DMS53 treated with DMSO at 0.1 percent for 48 hours (cell line): ENCODE data around the gene CLIC4.
"Not testable (repeated sequence)": the region's sequence is repeated elsewhere in the genome, so short reads cannot be mapped to it uniquely, and the experiment has no call there.

Experiments
- DNase-seq: peaks from one replicate; lab custom pipeline; 2025; ENCODE audit not compliant: unreplicated experiment; lab: John Stamatoyannopoulos, UW

CLIC4 gene

DNA sequence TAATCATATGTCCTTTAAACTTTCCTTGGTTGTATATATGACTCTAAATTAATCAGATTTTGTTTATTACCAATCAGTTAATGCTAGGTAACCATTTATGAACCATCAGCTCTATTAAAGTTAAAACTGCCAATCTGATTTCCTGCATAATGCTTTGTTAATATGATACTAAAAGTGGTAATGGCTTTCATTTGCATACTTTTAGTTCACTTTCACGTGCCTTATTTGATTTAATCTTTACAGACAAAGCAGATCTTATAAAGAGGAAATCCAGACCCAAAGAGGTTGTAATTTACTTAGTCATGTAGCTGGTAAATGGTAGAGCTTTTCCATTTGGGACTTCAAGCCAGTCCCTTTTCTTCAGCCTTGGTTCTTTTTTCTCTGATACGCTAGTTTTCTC, 61.3 kb downstream of the CLIC4 start:
- no peak for DNase-seq

DNA sequence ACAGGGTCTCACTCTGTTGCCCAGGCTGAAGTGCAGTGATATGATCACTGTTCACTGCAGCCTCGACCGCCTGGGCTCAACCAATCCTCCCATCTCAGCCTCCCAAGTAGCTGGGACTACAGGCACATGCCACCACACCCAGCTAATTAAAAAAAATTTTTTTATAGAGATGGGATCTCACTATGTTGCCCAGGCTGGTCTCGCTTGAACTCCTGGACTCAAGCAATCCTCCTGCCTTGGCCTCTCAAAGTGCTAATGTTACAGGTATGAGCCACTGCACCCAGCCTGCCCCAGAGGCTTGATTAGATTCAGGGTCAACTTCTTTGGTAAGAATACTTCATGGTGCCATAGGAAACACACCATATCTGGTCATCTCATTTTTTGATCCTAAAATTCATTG, 66.2 kb downstream of the CLIC4 start:
- DNase-seq: not testable (repeated sequence)

DNA sequence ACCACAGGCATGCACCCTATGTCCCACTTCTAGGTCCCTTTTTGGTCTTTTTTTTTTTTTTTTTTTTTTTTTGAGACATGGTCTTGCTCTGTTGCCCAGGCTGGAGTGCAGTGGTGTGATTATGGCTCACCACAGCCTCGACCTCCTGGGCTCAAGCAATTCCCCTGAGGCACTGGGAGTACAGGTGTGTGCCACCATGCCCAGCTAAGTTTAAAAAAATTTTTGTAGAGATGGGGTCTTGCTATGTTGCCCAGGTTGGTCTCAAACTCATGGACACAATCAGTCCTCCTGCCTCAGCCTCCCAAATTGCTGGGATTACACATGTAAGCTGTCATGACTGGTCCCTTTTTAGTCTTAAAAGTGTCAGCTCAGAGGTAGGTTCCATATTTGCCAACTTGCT, 75.0 kb downstream of the CLIC4 start:
- DNase-seq: not testable (repeated sequence)

DNA sequence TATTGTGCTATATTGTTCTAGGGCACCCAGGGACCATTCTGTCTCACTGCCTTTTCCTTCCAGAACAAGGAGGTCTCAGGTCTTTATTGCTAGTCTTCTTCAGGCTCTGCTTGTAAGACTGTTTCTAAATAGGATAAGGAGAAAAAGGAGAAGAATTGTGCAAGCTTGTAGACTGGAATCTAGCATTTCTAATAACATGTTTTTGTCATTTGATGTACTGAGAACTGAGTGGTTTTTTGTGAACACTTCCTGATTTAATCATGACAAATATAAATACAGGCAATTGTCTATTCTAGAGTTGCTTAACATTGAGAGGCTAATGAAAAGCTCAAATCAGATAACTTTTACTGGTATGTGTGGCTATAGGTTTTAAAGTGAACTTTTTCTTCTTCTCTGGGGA, 77.6 kb downstream of the CLIC4 start:
- DNase-seq: no peak

DNA sequence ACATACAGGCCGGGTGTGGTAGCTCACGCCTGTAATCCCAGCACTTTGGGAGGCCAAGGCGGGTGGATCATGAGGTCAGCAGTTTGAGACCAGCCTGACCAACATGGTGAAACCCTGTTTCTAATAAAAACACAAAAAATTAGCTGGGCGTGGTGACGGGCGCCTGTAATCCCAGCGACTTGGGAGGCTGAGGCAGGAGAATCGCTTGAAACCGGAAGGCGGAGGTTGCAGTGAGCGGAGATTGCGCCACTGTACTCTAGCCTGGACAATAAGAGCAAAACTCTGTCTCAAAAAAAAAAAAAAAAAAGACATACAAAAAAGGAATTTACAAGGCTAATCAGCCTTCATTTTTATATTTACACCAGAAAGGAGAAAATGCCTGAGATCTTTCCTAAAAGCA, 78.2 kb downstream of the CLIC4 start:
- not testable (repeated sequence) for DNase-seq

DNA sequence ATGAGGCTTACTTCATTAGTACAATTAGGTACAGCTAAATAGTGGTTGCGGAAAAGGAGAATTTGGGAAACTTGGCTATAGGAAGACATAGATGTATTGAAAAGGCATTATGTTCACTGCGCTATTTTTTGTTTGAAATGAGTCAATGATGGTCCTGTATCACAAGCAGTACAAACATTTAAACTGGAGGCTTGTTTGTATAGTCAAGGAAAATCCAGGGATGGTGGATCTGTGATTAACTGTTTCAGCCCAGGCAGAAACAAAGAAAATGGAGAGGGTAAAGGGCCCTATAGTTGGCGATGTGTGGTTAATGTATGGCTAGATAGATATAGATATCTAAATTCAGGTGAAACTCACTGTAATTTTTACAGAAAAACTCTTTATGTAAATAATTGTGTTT, 79.9 kb downstream of the CLIC4 start:
- no peak for DNase-seq

DNA sequence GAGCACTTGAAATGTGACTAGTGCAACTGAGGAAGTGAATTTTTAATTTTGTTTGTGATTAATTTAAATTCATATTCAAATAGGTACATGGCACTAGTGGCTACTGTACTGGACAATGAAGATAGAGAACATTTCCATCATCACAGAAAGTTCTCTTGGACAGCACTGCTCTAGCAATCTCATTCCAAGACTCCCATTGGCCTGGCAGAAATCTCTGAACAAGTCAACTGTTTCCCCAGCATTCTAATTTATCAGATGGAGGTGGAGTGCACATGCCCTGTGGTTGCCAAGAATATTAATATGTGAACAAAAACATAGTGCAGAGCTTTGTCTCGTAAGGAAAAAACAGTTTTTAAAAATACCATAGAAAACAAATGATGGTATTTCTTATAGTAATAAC, 81.3 kb downstream of the CLIC4 start:
- no peak for DNase-seq

DNA sequence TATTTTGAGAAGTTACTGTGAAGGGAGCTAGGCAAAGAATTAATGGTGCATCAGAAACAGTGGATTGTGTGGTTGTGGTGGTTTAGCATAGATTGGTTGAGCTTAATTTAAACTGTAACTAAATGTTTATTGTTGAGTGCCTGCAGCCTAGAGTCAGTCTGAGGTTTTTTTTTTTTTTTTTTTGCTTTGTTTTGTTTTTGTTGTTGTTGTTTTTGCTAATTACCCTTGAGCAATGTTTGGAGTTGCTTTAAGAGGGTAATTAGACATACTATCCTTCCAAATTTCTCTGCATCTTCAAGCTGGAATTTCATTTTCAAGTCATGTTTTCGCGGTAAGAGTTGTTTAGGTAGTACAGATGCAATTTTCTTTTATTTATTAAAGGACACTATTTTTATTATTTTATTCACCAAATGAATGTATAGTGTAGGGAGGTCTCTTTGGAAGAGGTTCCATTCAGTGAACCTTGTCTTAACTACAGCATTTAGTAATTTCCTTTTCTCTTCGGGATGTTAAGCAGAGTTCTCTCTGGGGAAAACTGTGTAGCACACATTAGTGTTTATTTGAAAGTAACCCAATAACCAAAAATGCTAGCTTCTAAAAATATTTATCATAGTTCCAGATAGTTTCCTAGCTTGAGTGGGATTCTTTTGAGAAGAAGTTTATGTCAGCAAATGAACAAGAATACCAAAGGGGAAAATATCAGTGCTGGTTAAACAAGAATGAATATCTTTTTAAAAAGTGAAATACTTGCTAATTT, 82.3 kb downstream of the CLIC4 start:
- DNase-seq: no peak

DNA sequence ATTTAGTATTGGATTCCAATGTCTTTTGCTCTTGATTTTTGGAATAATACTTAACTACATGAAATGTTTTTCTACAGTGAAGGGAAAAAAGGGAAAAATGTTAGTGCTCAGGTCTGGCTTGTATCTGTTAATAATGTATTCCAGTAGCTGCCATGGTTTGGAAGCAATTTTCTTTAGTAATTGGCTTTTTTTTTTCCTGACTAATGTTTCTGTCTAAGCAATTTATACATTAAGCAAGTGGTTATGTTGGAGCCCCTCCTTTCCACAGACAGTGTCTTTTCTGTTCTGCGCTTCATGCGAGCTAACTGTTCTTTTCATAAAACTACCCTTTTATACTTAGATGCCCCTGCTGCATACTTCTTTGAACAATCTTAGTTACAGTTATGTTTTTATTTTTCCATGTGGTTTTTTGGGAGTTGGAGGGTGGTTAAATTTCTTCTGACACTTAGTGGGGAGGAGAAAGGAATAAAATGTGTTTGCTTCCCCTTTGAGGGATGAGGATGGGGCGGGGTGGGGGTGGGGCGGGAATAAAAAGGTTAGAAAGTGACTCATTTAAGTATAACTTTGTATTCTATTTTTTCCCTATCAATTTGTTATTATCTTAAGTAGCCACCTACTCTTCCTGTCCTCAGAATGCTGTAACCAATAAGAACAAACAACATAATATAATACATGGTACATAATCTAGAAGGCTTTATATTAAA, 83.1 kb downstream of the CLIC4 start:
- no peak for DNase-seq

DNA sequence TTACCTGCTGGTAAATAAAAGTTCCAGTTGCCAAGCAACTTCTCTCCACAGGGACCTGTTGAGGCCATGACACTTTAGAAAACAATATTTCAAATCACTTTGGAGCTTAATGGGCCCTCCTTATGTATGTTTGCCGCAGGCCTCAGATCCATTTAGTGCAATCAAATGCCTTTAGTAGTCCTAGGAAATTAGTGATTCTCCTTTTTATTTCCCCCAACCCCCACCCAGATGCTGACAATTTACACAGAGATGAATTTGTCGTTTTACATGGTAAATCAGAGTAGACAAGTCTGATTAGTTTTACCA, 83.6 kb downstream of the CLIC4 start:
- DNase-seq: no peak

DNA sequence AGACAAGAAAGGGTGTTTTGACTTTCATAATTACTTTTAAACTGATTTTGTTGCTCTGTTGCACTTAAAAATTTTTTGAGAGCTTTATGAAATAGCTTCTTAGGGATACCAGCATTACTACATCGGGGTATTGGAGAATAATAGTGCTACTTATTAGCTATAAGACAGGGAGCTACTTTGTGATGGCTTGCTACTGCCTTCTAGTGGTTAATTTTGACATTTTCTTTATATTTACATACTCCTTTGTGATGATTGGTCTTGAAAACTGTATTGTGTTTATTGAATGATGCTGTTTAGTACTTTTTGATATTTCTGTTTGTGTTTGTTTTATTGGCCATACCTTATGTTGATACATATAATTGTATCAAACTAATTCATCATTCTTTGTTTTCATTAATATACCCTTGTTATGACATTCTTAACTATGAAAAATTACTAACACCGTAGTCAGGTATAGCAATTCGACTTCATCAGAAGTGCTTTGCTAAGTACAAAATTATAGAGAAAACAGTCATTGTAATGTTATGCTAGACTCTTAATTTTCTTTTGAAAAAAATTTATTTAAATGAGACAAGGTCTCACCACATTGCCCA, 85.5 kb downstream of the CLIC4 start:
- peak; percentile 63 for DNase-seq

DNA sequence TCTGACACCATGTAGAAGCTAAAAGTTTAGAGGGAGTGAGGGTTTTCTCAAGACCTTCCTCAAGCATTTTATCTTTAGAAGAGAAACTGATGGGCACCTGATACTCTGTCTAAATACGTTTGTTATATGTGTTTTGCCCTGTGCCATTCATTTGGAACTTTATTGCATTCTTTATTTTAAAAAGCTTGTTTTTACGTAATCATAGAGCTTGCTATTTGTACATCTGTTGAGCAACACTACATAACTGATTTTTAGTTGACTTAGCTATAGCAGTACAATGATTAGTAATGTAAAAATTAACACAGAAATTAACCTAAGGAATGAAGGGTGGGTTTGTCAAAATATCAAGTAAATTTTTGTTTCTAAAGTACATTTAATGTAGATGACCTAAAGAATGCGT, 96.3 kb downstream of the CLIC4 start:
- no peak for DNase-seq

DNA sequence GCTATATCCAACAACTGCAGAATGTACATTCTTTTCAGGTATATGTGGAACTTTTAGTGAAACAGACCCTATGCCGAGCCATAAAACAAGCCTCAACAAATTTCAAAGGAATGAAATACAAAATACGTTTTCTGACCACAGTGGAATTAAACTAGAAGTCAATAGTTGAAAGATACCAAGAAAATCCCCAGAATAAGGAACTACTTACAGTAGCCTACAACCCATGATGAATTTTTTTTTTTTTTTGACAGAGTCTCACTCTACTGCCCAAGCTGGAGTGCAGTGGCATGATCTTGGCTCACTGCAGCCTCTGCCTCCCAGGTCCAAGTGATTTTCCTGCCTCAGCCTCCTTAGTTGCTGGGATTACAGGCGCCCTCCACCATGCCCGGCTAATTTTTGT, 101.4 kb downstream of the CLIC4 start:
- DNase-seq: no peak

DNA sequence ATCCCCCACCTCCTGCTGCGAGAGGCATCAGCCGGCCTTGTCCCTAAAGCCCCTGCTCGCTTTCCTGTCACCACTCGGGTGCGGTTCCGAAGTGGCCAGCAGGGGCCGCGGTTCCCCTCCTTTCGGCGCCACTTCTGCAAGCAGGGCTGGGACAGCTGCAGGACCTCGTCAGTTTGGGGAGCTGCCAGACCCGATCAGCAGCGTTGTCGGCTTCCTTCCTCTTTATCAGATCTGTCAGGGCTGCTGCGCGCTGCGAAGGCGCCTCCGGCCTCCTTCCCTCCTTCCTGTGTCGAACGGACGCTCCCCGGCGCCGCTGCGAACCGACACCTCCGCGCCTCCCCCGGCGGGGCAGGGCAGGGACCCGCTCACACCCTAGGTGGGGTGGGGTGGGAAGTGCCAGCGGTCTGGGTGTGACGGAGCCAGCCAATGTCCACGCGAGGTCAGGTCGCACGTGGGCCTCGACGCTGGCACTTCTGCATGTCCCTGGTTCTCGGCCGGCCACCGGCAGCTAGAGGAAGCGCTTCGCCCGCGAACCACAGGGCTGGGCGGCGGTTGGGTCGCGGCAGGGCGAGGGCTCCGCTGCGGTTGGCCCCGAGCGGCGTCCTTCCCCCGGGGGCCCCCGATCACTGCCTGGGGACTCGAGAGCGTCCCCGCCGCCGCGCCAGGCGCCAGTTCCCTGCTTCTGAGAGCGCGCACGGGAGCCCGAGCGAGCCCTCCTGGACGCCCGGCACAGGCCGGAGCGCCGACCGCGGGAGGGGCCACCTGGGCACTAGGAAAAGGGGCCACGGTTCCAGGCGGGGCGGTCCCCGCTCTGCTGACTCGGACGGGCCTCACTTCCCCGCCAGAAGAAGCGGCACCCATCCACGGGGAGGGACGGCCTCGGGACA, 103.0 kb downstream of the CLIC4 start:
- peak; percentile 65 for DNase-seq

DNA sequence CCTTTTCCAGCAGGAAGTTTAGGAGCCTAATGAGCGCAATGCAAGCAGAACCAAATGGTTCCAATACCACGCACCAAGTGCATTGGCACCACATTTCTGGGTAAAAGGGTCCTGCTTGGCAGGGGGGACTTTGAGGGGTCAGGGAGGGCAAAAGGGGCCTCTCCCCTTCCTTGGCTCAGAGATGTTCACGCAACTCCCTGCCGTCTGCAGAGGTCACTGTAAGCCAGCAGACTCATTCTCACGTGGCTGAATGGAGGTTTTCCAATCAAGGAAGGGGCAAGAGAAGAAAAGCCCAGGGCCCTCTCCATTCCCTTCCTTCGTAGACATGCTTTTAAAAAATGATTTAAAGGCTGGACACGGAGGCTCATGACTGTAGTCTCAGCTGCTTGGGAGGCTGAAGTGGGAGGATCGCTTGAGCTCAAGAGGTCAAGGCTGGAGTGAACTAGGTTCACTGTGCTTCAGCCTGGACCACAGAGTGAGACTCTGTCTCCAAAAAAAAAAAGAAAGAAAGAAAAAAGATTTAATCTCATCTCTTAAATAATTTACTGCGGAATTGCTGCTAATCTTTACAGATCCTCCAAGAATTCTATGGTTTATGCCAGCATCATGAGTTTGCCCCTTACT, 104.5 kb downstream of the CLIC4 start:
- no peak for DNase-seq

DNA sequence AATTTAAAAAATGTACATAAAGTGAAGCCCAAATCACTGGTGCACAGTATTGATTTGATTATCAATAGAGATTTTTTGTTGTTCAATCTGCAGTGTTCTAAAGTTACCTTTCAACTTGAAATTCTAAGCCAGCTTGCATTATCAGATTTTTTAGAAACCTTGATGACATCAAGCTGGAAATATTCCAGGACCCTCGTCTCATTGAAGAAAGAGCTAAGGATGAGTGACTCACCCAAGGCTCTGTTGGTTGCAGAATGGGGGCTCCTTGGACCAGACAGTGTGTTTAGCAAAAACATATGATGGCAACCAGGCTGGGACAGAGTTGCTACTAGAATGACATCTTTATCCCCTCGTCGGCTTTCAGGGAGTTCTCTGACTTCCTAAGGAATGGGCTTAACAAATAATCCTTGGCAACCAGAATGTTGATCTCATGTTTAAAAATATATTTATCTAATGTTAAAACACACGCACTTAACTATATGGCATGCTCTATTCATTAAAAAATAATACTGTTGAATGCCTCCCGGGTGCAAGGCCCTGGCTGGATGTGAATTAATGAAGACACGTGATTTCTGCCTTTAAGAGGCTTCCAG, 105.2 kb downstream of the CLIC4 start:
- no peak for DNase-seq

DNA sequence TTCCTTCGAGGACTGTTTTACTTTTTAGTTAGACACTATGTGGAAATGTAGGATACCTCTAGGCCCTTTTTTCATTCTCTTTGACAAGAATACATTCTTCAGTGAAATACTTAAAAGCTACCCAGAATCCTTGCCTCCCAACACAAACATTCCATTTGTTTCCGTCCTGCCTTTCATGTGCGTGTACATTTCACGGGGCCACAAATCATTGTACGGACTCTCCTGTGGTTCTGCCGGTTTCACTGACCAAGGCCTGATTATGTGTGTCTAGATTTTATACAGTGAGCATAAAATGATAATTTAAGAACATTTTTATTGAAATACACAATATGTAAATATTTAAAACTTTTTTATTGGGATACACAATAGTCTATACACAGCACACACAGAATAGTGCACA, 108.4 kb downstream of the CLIC4 start:
- DNase-seq: no peak

DNA sequence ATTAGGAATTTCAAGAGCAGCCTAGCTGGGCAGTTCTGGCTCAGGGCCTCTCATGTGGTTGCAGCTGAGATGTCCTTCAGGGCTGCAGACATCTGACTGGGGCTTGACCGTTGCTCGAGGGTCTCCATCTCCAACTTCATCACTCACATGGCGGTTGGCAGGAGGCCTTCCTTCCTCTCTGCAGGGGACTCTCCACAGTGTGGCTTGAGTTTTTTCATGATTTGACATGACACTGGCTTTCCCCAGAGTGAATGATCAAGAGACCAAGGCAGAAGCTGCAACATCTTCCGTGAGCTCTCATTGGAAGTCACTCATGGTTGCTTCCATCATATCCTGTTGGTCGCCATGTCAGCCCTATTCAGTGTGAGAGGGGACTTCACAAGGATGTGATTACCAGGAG, 110.2 kb downstream of the CLIC4 start:
- no peak for DNase-seq

DNA sequence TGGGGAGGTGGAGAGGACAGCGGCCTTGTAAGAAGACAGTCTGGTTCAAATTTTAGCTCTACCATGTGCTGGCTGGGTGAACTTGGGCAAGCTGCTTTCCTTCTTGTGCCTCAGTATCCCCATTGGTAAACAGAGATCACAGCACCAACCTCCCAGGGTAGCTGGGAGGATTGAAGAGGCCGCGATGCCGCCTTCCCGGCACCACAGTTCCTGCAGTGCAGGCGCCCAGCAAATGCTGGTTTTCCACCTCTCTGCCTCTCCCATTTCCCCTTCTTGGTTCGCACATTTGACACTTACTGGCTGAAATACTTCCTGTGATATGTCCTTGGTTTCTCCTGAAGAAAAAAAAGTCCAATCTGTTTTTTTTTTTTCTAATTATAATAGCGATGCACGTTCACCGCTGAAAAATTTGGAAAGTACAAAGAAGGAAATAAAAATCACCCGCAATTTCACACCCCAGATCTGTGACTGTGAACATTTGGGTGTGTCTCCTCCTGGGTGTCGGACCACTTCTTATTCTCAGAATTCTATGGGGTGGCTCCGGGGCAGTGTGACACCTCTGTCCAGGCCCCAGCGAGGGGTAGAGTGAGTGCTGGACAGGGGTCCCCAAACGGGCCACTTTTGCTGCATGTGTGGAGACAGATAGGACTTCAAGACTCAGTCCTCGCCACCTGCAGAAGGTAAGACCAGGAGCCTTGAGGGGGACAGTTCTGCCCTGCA, 111.7 kb downstream of the CLIC4 start:
- DNase-seq: no peak

DNA sequence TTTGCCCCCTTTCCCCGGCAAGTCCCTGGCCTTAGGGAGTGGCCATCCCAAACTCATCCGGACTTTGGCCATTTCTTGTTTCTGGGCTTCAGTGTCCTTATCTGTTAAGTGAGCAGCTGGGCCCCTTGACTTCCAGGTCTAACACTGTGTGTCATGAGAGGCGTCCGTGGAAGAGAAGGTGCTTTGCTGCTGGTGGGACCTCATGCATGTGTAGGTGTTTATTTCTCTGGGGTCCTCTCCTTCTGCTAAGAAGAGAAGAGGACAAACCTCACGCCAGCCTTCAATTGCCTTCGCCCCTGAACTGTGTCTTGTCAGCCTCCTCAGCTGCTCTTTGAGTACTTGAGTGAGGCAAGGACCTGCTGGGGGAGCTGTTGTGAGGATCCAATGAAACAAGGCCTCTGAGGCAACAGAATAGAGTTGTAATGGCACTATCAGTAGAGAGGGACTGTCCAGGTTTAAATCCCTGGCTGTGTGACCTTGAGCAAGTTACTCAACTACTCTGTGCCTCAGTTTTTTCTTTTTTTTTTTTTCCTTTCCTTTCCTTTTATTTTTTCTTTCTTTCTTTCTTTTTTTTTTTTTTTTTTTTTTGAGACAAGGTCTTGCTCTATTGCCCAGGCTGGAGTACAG, 112.4 kb downstream of the CLIC4 start:
- no peak for DNase-seq
